A673 (cell line): ENCODE results near the gene GALNTL6.

Source experiments
- EZH2 ChIP-seq: fragments of 200-600 bp; sonication (generic); IDR thresholded peaks from 2 replicates; pipeline ENCODE4 v1.6.1; 2017; ENCODE audit warnings: borderline replicate concordance, low read depth, mild to moderate bottlenecking, mixed read lengths, antibody characterized with exemption, low read length; ENCODE audit not compliant: poor library complexity, severe bottlenecking
- TF ChIP-seq, protein P1 (sequence below): fragments of 300-800, 200-600 bp; sonication (generic); conservative IDR thresholded peaks from 2 replicates; pipeline ENCODE4 v1.5.1; 2017; ENCODE audit warnings: low read depth, mild to moderate bottlenecking, antibody characterized with exemption, low read length, moderate library complexity, mixed read lengths

DNA sequence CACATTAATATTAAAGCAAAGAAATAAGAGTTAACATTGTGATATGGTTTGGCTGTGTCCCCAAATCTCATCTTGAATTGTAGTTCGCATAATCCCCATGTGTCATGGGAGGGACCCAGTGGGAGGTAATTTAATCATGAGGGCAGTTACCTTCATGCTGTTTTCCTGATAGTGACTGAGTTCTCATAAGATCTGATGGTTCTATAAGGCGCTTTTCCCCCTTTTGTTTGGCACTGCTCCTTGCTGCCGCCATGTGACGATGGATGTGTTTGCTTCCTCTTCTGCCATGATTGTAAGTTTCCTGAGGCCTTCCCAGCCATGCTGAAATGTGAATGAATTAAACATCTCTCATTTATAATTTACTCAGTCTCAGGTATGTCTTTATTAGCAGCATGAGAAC lies 1201.6 kb downstream of the GALNTL6 start:
- TF ChIP-seq, protein P1, sequence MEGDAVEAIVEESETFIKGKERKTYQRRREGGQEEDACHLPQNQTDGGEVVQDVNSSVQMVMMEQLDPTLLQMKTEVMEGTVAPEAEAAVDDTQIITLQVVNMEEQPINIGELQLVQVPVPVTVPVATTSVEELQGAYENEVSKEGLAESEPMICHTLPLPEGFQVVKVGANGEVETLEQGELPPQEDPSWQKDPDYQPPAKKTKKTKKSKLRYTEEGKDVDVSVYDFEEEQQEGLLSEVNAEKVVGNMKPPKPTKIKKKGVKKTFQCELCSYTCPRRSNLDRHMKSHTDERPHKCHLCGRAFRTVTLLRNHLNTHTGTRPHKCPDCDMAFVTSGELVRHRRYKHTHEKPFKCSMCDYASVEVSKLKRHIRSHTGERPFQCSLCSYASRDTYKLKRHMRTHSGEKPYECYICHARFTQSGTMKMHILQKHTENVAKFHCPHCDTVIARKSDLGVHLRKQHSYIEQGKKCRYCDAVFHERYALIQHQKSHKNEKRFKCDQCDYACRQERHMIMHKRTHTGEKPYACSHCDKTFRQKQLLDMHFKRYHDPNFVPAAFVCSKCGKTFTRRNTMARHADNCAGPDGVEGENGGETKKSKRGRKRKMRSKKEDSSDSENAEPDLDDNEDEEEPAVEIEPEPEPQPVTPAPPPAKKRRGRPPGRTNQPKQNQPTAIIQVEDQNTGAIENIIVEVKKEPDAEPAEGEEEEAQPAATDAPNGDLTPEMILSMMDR = no peak
- TF ChIP-seq EZH2 = no peak
